ENCODE results near the gene PLEKHA7.
"Not testable (repeated sequence)": the region's sequence is repeated elsewhere in the genome, so short reads cannot be mapped to it uniquely, and the experiment has no call there.

The PLEKHA7 gene

GRCh38 chr11:16976379-16976778 is 37.8 kb downstream of the PLEKHA7 start:
- DNase-seq (ENCODE audit: low spot score) = no peak

GRCh38 chr11:16975906-16976305 is 38.3 kb downstream of the PLEKHA7 start:
- no peak for DNase-seq (ENCODE audit: low spot score)

GRCh38 chr11:16973338-16973964 is 40.8 kb downstream of the PLEKHA7 start:
- no peak for DNase-seq (ENCODE audit: low spot score)

- no peak for DNase-seq (ENCODE audit: low spot score)
Measured at GRCh38 chr11:16969010-16969999, 44.9 kb downstream of the PLEKHA7 start.

GRCh38 chr11:16968196-16968595 is 46.0 kb downstream of the PLEKHA7 start:
- no peak for DNase-seq (ENCODE audit: low spot score)

GRCh38 chr11:16966930-16967671 is 47.1 kb downstream of the PLEKHA7 start:
- DNase-seq (ENCODE audit: low spot score) = no peak

GRCh38 chr11:16964501-16964900 is 49.7 kb downstream of the PLEKHA7 start:
- DNase-seq (ENCODE audit: low spot score) = no peak

GRCh38 chr11:16963316-16963876 is 50.8 kb downstream of the PLEKHA7 start:
- DNase-seq (ENCODE audit: low spot score) = no peak

GRCh38 chr11:16962589-16962988 is 51.6 kb downstream of the PLEKHA7 start:
- DNase-seq (ENCODE audit: low spot score) = not testable (repeated sequence)

GRCh38 chr11:16962146-16962545 is 52.1 kb downstream of the PLEKHA7 start:
- DNase-seq (ENCODE audit: low spot score) = no peak

- DNase-seq (ENCODE audit: low spot score) = no peak
Measured at GRCh38 chr11:16960250-16960649, 54.0 kb downstream of the PLEKHA7 start.

GRCh38 chr11:16959602-16960001 is 54.6 kb downstream of the PLEKHA7 start:
- DNase-seq (ENCODE audit: low spot score) = no peak

GRCh38 chr11:16958833-16959232 is 55.4 kb downstream of the PLEKHA7 start:
- no peak for DNase-seq (ENCODE audit: low spot score)

- DNase-seq (ENCODE audit: low spot score) = no peak
Measured at GRCh38 chr11:16956538-16957153, 57.6 kb downstream of the PLEKHA7 start.

GRCh38 chr11:16953663-16954062 is 60.6 kb downstream of the PLEKHA7 start:
- no peak for DNase-seq (ENCODE audit: low spot score)

GRCh38 chr11:16946477-16947282 is 67.5 kb downstream of the PLEKHA7 start:
- no peak for DNase-seq (ENCODE audit: low spot score)

- peak; percentile 39 for DNase-seq (ENCODE audit: low spot score)
Measured at GRCh38 chr11:16945671-16946469, 68.3 kb downstream of the PLEKHA7 start.

- DNase-seq (ENCODE audit: low spot score) = no peak
Measured at GRCh38 chr11:16942911-16943310, 71.3 kb downstream of the PLEKHA7 start.

- no peak for DNase-seq (ENCODE audit: low spot score)
Measured at GRCh38 chr11:16942342-16942741, 71.9 kb downstream of the PLEKHA7 start.

GRCh38 chr11:16941935-16942334 is 72.3 kb downstream of the PLEKHA7 start:
- DNase-seq (ENCODE audit: low spot score) = no peak

Measured in kidney capillary endothelial cell (primary cell).